HepG2 (cell line): Measurements from ENCODE around the gene SRRM4. TPM values are rescaled to one million over a fixed set of nuclear protein-coding genes. Genes with fewer than 3 reads are reported as not detected.

ENCODE experiments used
- ATAC-seq: fragments of 200-7000 bp; cut with Tn5 transposase; 3 replicates; pipeline ENCODE4 v1.9.1; 2020; ENCODE audit warnings: mild to moderate bottlenecking, moderate library complexity
- BruUV-seq: library from RNA; stranded (reverse); fragments of 400-500 nt; replicated peaks from 2 replicates; lab custom pipeline; 2021; lab: Mats Ljungman, UMichigan
- CTCF ChIA-PET: fragments of 300-600 bp; formaldehyde crosslinking; extraction: SDS; loops from one replicate; lab custom pipeline; 2021; ENCODE audit warnings: low total read pairs, inconsistent platforms, low intra/inter-chr PET ratio; lab: Yijun Ruan, JAX
- POLR2A ChIA-PET: fragments of 350-600 bp; sonication (Branson Sonifier 250); formaldehyde crosslinking; loops from one replicate; lab custom pipeline; 2020; ENCODE audit warnings: antibody characterized with exemption, inconsistent platforms; lab: Yijun Ruan, JAX
- DNase-seq: peaks from one replicate; pipeline ENCODE4 v3.0.0-alpha.2; 2015; ENCODE audit warnings: low spot score
- FAIRE-seq: peaks from 3 replicates; lab custom pipeline; 2011; peaks lifted over from hg19 to GRCh38; lab: Jason Lieb, UNC
- H2AFZ ChIP-seq: one replicate; pipeline ENCODE4 v1.6.1; 2011; ENCODE audit warnings: low read length, inconsistent platforms
- H3K27ac ChIP-seq: fragments of 300-600 bp; 3 replicates; pipeline ENCODE4 v1.8.0; 2011; ENCODE audit warnings: mixed run types, mild to moderate bottlenecking, mixed read lengths, low read length, inconsistent platforms; ENCODE audit not compliant: insufficient read depth; ENCODE audit errors: extremely low read length
- H3K27me3 ChIP-seq, 2 experiments: fragments of 200-600 bp in 1 of 2; 2 replicates in 1 of 2; 3 replicates in 1 of 2; pipeline versions ENCODE4 v1.6.0 to v1.8.0; 2011; ENCODE audit warnings: low read length in 2 of 2, mild to moderate bottlenecking in 2 of 2, moderate library complexity in 2 of 2, inconsistent platforms in 1 of 2; ENCODE audit not compliant: insufficient read depth in 2 of 2, control insufficient read depth in 1 of 2
- H3K36me3 ChIP-seq, 2 experiments: fragments of 200-600 bp in 1 of 2; replicated peaks in 1 of 2; 2 replicates in 1 of 2; 3 replicates in 1 of 2; pipeline versions ENCODE4 v1.5.1 to v1.8.0; 2011; ENCODE audit warnings: low read length in 2 of 2, inconsistent platforms in 1 of 2; ENCODE audit not compliant: insufficient read depth in 2 of 2, control insufficient read depth in 1 of 2
- H3K4me1 ChIP-seq: 2 replicates; pipeline ENCODE4 v1.5.1; 2012; ENCODE audit warnings: low read length, inconsistent platforms; ENCODE audit not compliant: insufficient read depth
- H3K4me2 ChIP-seq: 2 replicates; pipeline ENCODE4 v1.6.0; 2011; ENCODE audit warnings: low read depth, low read length, inconsistent platforms
- H3K4me3 ChIP-seq, 3 experiments: fragments of 200-600 bp in 1 of 3; sonication (generic), shearing (Covaris generic) in 1 of 3; replicated peaks in 1 of 3; 2 replicates each; pipeline ENCODE4 v1.5.1; 2011 to 2016; ENCODE audit warnings: low read length in 3 of 3, inconsistent platforms in 2 of 3, low read depth in 2 of 3, mild to moderate bottlenecking in 2 of 3, control low read depth in 1 of 3, mixed read lengths in 1 of 3; ENCODE audit not compliant: insufficient read depth in 1 of 3
- H3K79me2 ChIP-seq: one replicate; pipeline ENCODE4 v1.6.1; 2011; ENCODE audit warnings: low read length, inconsistent platforms; ENCODE audit not compliant: insufficient read depth
- H3K9ac ChIP-seq: 2 replicates; pipeline ENCODE4 v1.6.0; 2011; ENCODE audit warnings: mild to moderate bottlenecking, low read depth, low read length, inconsistent platforms; ENCODE audit not compliant: insufficient read depth
- H3K9me3 ChIP-seq: 2 replicates; pipeline ENCODE4 v1.5.1; 2012; ENCODE audit warnings: mild to moderate bottlenecking, low read length
- H4K20me1 ChIP-seq: 2 replicates; pipeline ENCODE4 v1.6.0; 2011; ENCODE audit warnings: inconsistent platforms, mild to moderate bottlenecking, low read length, moderate library complexity; ENCODE audit not compliant: insufficient read depth
- REL ChIP-seq: sonication (generic); formaldehyde crosslinking; conservative IDR thresholded peaks from 2 replicates; pipeline ENCODE4 v1.8.0; 2022; ENCODE audit warnings: mild to moderate bottlenecking, missing genetic modification reagents, moderate library complexity
- SP1 ChIP-seq, 2 experiments: fragments of 450-650 bp in 1 of 2; sonication (generic) in 1 of 2; formaldehyde crosslinking in 1 of 2; IDR thresholded peaks; 2 replicates each; pipeline versions ENCODE4 v1.4.0 to v1.6.1; 2016 to 2020; ENCODE audit warnings: missing genetic modification reagents in 1 of 2
- TBX2 ChIP-seq: sonication (generic); formaldehyde crosslinking; IDR thresholded peaks from 2 replicates; pipeline ENCODE4 v1.5.0; 2020; ENCODE audit warnings: missing genetic modification reagents, mild to moderate bottlenecking, borderline replicate concordance
- ZNF713 ChIP-seq: sonication (generic); formaldehyde crosslinking; IDR thresholded peaks from 2 replicates; pipeline ENCODE4 v1.4.0; 2020; ENCODE audit warnings: mild to moderate bottlenecking, missing genetic modification reagents
- ZNF773 ChIP-seq: sonication (generic); formaldehyde crosslinking; IDR thresholded peaks from 2 replicates; pipeline ENCODE4 v1.4.0; 2020; ENCODE audit warnings: missing genetic modification reagents, borderline replicate concordance
- WGBS: methylation state at CpG from one replicate; pipeline ENCODE4 v1.1.6; 2017; ENCODE audit warnings: low lambda C conversion rate; 5-methylcytosine and 5-hydroxymethylcytosine counted together
- in situ Hi-C: cut with HindIII; loops from 2 replicates; pipeline ENCODE4 v1.10.0; 2017; ENCODE audit warnings: low pct_unique_long_range_greater_than_20kb; ENCODE audit not compliant: extremely low pct_ligation_motif_present
- intact Hi-C: fragments of 100-400 bp; cut with micrococcal nuclease; formaldehyde crosslinking; loops from one replicate; pipeline ENCODE4 v1.10.0; 2022; ENCODE audit not compliant: unreplicated experiment
- polyA plus RNA-seq, 8 experiments: library from polyadenylated mRNA; depleted of rRNA in 3 of 8; stranded (reverse) in 7 of 8; unstranded in 1 of 8; fragments of >200 nt; fragmentation: Illumina TruSeq in 4 of 8; extraction: Trizol in 4 of 8; gene quantifications; 2 replicates each; pipeline versions ENCODE4 v1.2.1 to v1.2.3, GENCODE V29; 2011 to 2016; ENCODE audit warnings: low read depth in 4 of 8, missing spikeins in 1 of 8, mixed read lengths in 1 of 8; ENCODE audit not compliant: insufficient read depth in 1 of 8
- total RNA-seq, 5 experiments: library from RNA; depleted of rRNA; stranded (reverse); fragments of >200 nt; fragmentation: Illumina TruSeq; extraction: Trizol; gene quantifications; 2 replicates each; pipeline ENCODE4 v1.2.3, GENCODE V29; 2016; ENCODE audit warnings: low read depth in 1 of 5
- TF ChIP-seq, protein P1 (sequence below): sonication (generic); formaldehyde crosslinking; IDR thresholded peaks from 2 replicates; pipeline ENCODE4 v1.4.0; 2020; ENCODE audit warnings: mild to moderate bottlenecking, missing genetic modification reagents
- TF ChIP-seq, protein P2 (sequence below): sonication (generic); formaldehyde crosslinking; IDR thresholded peaks from 2 replicates; pipeline ENCODE4 v1.4.0; 2020; ENCODE audit warnings: missing genetic modification reagents
- TF ChIP-seq, protein P3 (sequence below): sonication (generic); formaldehyde crosslinking; IDR thresholded peaks from 2 replicates; pipeline ENCODE4 v1.4.0; 2020; ENCODE audit warnings: missing genetic modification reagents

The SRRM4 gene
- total and polyA plus RNA-seq, 2 of the 13 experiments (the other 11 are each of a cell fraction or from before 2014, with no cell fraction given): not detected

DNA sequence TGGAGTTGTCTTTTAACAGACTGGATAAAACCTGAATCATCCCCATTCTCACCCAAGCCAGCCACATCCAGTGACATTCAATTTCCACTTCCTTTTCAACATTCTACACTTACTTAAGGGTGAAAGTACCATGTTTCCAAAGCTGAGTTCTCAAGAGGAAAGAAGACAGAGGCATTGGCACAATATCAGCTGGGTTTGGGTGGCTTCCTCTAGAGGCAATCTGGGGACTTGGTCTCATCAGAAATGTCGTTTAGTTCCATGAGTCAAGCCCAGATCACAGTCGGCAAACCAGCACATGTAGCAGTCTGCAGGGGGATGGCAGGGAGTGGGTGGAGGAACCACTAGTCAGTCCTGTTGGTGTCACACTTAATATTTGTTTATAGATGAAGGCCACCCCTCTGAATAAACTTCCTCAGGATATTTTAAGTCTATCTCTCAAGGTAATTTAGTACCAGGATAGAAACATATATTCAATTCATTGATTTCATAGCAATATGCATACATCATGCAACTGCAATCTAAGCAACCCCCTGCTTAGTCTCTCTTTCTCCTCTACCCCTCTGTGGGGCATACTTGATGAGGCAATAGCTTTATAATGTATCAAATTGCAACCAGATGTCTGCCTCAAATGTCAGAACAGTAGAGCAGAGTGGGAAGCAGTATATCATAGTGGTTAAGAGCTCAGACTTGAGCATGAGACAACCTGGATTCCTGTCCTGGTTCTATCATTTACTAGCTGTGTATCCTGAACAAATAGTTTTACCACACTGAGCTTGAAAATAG is 3.0 kb downstream of the SRRM4 start (continued):
- TF ChIP-seq TBX2 (CRISPR knock-in tag): no peak
- TF ChIP-seq REL: no peak

DNA sequence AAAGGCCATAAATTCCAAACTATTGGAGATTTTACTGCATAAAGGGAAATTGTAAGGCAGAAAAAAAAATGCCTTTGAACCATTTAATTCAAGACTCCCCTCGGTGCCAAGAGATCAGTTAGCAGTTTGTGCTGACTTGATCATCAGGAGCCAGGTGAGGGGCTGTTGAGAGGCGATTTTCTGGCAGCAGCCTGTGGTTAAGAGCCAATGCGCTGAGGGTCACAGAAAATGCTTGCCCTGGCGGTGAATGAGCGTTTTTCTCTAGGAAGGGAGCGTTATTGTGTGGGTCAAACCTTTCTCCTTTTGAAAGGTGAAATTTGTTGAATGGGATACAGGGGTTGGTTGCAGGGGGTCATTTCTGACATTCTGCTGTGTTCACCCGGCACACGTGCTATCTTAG is 4.7 kb downstream of the SRRM4 start:
- FAIRE-seq: no peak
- TF ChIP-seq, protein P1, sequence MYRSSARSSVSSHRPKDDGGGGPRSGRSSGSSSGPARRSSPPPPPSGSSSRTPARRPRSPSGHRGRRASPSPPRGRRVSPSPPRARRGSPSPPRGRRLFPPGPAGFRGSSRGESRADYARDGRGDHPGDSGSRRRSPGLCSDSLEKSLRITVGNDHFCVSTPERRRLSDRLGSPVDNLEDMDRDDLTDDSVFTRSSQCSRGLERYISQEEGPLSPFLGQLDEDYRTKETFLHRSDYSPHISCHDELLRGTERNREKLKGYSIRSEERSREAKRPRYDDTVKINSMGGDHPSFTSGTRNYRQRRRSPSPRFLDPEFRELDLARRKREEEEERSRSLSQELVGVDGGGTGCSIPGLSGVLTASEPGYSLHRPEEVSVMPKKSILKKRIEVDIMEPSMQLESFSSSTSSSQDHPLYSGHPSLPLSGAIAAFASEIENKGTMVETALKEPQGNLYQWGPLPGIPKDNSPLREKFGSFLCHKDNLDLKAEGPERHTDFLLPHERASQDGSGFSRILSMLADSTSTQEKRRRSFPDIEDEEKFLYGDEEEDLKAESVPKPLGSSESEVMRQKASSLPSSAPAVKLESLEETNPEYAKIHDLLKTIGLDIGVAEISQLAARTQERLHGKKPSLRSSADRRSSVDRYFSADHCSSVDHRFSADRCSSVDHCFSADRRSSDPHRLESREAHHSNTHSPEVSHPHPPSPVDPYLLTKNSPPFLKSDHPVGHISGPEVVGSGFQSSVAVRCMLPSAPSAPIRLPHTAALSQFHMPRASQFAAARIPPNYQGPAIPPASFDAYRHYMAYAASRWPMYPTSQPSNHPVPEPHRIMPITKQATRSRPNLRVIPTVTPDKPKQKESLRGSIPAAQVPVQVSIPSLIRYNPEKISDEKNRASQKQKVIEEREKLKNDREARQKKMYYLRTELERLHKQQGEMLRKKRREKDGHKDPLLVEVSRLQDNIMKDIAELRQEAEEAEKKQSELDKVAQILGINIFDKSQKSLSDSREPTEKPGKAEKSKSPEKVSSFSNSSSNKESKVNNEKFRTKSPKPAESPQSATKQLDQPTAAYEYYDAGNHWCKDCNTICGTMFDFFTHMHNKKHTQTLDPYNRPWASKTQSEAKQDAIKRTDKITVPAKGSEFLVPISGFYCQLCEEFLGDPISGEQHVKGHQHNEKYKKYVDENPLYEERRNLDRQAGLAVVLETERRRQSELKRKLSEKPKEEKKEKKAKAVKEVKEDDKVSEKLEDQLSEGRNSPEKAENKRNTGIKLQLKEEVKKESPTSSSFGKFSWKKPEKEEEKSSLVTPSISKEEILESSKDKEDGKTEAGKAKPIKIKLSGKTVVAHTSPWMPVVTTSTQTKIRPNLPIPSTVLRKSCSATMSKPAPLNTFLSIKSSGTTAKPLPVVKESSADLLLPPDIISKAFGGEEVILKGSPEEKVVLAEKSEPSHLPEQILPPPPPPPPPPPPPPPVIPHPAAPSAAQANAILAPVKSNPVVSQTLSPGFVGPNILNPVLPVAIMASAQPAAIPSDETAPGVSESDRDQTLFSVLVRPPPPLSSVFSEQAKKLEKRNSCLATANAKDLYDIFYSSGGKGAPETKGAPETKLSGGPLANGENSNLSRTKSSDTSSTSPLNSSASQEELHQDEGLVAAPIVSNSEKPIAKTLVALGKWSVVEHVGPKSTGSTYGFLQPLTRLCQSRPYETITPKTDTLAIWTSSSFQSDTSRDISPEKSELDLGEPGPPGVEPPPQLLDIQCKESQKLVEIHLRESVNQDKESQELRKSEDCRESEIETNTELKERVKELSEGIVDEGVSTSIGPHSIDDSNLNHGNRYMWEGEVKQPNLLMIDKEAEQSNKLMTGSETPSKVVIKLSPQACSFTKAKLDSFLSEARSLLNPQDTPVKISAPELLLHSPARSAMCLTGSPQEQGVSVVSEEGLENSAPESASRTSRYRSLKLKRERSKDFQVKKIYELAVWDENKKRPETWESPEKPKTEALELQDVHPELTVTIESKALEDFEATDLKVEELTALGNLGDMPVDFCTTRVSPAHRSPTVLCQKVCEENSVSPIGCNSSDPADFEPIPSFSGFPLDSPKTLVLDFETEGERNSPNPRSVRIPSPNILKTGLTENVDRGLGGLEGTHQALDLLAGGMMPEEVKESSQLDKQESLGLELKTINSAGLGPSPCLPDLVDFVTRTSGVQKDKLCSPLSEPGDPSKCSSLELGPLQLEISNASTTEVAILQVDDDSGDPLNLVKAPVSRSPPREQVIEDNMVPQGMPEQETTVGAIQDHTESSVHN (CRISPR knock-in tag): no peak
- TF ChIP-seq ZNF773 (CRISPR knock-in tag) (no peak), SP1 (IDR thresholded peaks at IDR 0.05) (no peak), SP1 (CRISPR knock-in tag; IDR thresholded peaks at IDR 0.05) (no peak), ZNF713 (CRISPR knock-in tag) (no peak)
- TF ChIP-seq, protein P2, sequence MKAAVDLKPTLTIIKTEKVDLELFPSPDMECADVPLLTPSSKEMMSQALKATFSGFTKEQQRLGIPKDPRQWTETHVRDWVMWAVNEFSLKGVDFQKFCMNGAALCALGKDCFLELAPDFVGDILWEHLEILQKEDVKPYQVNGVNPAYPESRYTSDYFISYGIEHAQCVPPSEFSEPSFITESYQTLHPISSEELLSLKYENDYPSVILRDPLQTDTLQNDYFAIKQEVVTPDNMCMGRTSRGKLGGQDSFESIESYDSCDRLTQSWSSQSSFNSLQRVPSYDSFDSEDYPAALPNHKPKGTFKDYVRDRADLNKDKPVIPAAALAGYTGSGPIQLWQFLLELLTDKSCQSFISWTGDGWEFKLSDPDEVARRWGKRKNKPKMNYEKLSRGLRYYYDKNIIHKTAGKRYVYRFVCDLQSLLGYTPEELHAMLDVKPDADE (CRISPR knock-in tag): no peak
- TF ChIP-seq, protein P3, sequence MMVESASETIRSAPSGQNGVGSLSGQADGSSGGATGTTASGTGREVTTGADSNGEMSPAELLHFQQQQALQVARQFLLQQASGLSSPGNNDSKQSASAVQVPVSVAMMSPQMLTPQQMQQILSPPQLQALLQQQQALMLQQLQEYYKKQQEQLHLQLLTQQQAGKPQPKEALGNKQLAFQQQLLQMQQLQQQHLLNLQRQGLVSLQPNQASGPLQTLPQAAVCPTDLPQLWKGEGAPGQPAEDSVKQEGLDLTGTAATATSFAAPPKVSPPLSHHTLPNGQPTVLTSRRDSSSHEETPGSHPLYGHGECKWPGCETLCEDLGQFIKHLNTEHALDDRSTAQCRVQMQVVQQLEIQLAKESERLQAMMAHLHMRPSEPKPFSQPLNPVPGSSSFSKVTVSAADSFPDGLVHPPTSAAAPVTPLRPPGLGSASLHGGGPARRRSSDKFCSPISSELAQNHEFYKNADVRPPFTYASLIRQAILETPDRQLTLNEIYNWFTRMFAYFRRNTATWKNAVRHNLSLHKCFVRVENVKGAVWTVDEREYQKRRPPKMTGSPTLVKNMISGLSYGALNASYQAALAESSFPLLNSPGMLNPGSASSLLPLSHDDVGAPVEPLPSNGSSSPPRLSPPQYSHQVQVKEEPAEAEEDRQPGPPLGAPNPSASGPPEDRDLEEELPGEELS (CRISPR knock-in tag): no peak

More for the DNA sequence above, 4.7 kb downstream of the SRRM4 start:
- Histone ChIP-seq H3K79me2 (no peaks in the 10 kb centered on the region), H2AFZ (no peak overlapping the region), H3K4me1 (no peaks in the 10 kb centered on the region), H3K4me3 (no peak overlapping the region), H4K20me1 (no peaks in the 10 kb centered on the region), H3K9me3 (no peaks in the 10 kb centered on the region), H3K9ac (no peak overlapping the region), H3K4me2 (no peak overlapping the region), H3K27ac (no peak overlapping the region), H3K36me3 (no peaks in the 10 kb centered on the region), H3K27me3 (peaks cover 1 to 11% of the 10 kb centered on the region in 2 experiments; a peak in 3 of 5 replicates)
- in situ Hi-C loops: no loop called here
- POLR2A ChIA-PET: no interaction called here
- intact Hi-C loops: no loop called here
- no TSS peak for BruUV-seq
- CTCF ChIA-PET: no interaction called here
- 1% methylated on average over 8 of the region's 8 CpGs for WGBS
- no peak for ATAC-seq
- no peak for DNase-seq
